ENCODE results near the gene VPREB3.

DNA sequence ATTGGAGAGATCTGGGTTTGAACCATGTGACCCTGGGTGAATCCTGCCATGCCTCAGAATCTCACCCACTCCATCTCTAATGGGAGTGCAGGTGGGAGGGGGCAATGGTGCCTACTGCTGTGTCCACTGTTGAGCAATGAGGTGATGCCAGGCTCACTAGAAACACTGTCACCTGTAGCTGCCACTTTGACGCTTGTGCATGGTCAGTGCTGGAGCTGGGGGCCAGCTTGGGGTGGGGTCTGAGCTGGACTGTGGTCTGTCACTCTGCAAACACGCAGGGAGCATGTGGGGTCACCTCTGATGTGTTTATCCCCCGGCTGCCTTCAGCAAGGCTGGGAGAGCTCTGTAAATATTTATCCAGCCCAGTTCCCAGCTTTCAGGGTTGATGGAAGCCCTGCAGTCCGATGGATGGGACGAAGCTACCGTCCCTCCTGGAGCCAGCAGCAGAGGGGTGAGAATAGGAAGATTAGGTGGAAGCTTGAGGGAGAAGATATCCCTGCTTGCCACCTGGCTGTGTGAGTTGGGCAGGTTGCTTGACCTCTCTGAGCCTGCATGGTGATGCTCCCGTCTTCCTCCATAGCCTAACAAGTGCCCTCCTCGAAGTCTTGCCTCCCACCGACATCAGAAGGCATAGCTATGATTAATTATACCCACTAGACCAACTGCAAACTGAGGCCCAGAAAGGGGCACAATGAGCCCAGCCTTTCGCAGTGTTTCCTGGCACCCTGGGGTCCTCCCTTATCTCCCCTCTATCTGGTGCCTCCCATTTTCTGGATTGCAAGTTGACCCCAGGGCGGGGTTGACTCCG, 20.1 kb upstream of the VPREB3 start:
- no peak for TF ChIP-seq RAD21 (IDR thresholded peaks at IDR 0.05; ENCODE audit: insufficient read depth, low read depth, low read length)
- no peak for TF ChIP-seq POLR2A (IDR thresholded peaks at IDR 0.05; ENCODE audit: low read depth, low read length)
- TF ChIP-seq, protein P1, sequence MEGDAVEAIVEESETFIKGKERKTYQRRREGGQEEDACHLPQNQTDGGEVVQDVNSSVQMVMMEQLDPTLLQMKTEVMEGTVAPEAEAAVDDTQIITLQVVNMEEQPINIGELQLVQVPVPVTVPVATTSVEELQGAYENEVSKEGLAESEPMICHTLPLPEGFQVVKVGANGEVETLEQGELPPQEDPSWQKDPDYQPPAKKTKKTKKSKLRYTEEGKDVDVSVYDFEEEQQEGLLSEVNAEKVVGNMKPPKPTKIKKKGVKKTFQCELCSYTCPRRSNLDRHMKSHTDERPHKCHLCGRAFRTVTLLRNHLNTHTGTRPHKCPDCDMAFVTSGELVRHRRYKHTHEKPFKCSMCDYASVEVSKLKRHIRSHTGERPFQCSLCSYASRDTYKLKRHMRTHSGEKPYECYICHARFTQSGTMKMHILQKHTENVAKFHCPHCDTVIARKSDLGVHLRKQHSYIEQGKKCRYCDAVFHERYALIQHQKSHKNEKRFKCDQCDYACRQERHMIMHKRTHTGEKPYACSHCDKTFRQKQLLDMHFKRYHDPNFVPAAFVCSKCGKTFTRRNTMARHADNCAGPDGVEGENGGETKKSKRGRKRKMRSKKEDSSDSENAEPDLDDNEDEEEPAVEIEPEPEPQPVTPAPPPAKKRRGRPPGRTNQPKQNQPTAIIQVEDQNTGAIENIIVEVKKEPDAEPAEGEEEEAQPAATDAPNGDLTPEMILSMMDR (IDR thresholded peaks at IDR 0.05 in 2 of 3, conservative IDR thresholded peaks at IDR 0.05 in 1 of 3; ENCODE audit: control insufficient read depth in 2 of 3, extremely low read depth in 1 of 3, insufficient read depth in 1 of 3, low read depth in 3 of 3, low read length in 3 of 3), result no peak
- TF ChIP-seq NR2C1 (IDR thresholded peaks at IDR 0.05), result no peak
- no peak for TF ChIP-seq BRCA1 (IDR thresholded peaks at IDR 0.05; ENCODE audit: low read depth, low read length)
- no peak for TF ChIP-seq NFIC (IDR thresholded peaks at IDR 0.05; ENCODE audit: low read depth, low read length)

Data from GM12878 (cell line).